GM12891 (cell line): ENCODE measurements around the gene STK32A.

Experiments
- DNase-seq: peaks from one replicate; pipeline ENCODE4 v3.0.0; 2011; ENCODE audit warnings: low spot score; ENCODE audit not compliant: insufficient read length
- FAIRE-seq: peaks from 2 replicates; lab custom pipeline; 2011; peaks lifted over from hg19 to GRCh38; lab: Jason Lieb, UNC
- PAX5 ChIP-seq: IDR thresholded peaks from 2 replicates; pipeline ENCODE4 v1.6.1; 2011; ENCODE audit warnings: low read length, moderate library complexity, mild to moderate bottlenecking; ENCODE audit not compliant: insufficient read depth, severe bottlenecking
- POLR2A ChIP-seq: IDR thresholded peaks from 2 replicates; pipeline ENCODE4 v1.6.1; 2011; ENCODE audit warnings: low read depth, low read length, control low read depth
- POLR2AphosphoS5 ChIP-seq: IDR thresholded peaks from 2 replicates; pipeline ENCODE4 v1.6.1; 2011; ENCODE audit warnings: low read depth, low read length, control low read depth
- POU2F2 ChIP-seq: IDR thresholded peaks from 2 replicates; pipeline ENCODE4 v1.6.1; 2011; ENCODE audit warnings: low read depth, mild to moderate bottlenecking, control low read depth, low read length, moderate library complexity
- SPI1 ChIP-seq: IDR thresholded peaks from 2 replicates; pipeline ENCODE4 v1.6.1; 2011; ENCODE audit warnings: low read depth, low read length, control low read depth
- TAF1 ChIP-seq: IDR thresholded peaks from 2 replicates; pipeline ENCODE4 v1.6.1; 2011; ENCODE audit warnings: low read depth, low read length, control low read depth

STK32A gene

GRCh38 chr5:147410496-147411358, 175.9 kb downstream of the STK32A start:
- no peak for FAIRE-seq
- TF ChIP-seq POU2F2: no peak
- no peak for TF ChIP-seq POLR2AphosphoS5
- TF ChIP-seq SPI1: no peak
- TF ChIP-seq TAF1: no peak
- no peak for TF ChIP-seq POLR2A
- TF ChIP-seq PAX5: no peak

GRCh38 chr5:147411359-147412319, 176.8 kb downstream of the STK32A start:
- DNase-seq (no peak), FAIRE-seq (no peak)
- TF ChIP-seq PAX5 (no peak), TAF1 (no peak), SPI1 (no peak)

More at GRCh38 chr5:147410496-147411358, 175.9 kb downstream of the STK32A start:
- no peak for DNase-seq

GRCh38 chr5:147412561-147412960, 177.7 kb downstream of the STK32A start:
- DNase-seq (no peak), FAIRE-seq (no peak)
- no peak for TF ChIP-seq POLR2AphosphoS5
- no peak for TF ChIP-seq POLR2A
- no peak for TF ChIP-seq POU2F2
- TF ChIP-seq SPI1: no peak
- no peak for TF ChIP-seq TAF1
- TF ChIP-seq PAX5: no peak

GRCh38 chr5:147413266-147413665, 178.4 kb downstream of the STK32A start:
- TF ChIP-seq PAX5 (no peak), TAF1 (no peak), SPI1 (no peak), POU2F2 (no peak), POLR2A (no peak), POLR2AphosphoS5 (no peak)
- no peak for FAIRE-seq
- no peak for DNase-seq

- TF ChIP-seq POLR2AphosphoS5: no peak
- TF ChIP-seq POU2F2: no peak
- no peak for TF ChIP-seq TAF1
- TF ChIP-seq SPI1: no peak
- TF ChIP-seq POLR2A: no peak
- no peak for TF ChIP-seq PAX5
Measured at GRCh38 chr5:147415651-147416050, 180.8 kb downstream of the STK32A start.

GRCh38 chr5:147417135-147417813, 182.4 kb downstream of the STK32A start:
- no peak for TF ChIP-seq POLR2AphosphoS5
- TF ChIP-seq PAX5: no peak
- TF ChIP-seq POLR2A: no peak
- no peak for TF ChIP-seq TAF1
- no peak for TF ChIP-seq SPI1
- DNase-seq (no peak), FAIRE-seq (no peak)

More at GRCh38 chr5:147415651-147416050, 180.8 kb downstream of the STK32A start:
- DNase-seq (no peak), FAIRE-seq (no peak)

GRCh38 chr5:147418613-147419012, 183.8 kb downstream of the STK32A start:
- FAIRE-seq (no peak), DNase-seq (no peak)
- no peak for TF ChIP-seq TAF1
- TF ChIP-seq POLR2AphosphoS5: no peak
- TF ChIP-seq SPI1: no peak
- TF ChIP-seq POLR2A: no peak
- TF ChIP-seq PAX5: no peak
- TF ChIP-seq POU2F2: no peak

GRCh38 chr5:147426640-147427327, 192.0 kb downstream of the STK32A start:
- FAIRE-seq: no peak
- TF ChIP-seq POU2F2 (no peak), POLR2A (no peak), POLR2AphosphoS5 (no peak), TAF1 (no peak), PAX5 (no peak), SPI1 (no peak)
- DNase-seq: no peak
